NB4 (cell line): ENCODE data around the gene FPR3.

Experiments
- DNase-seq: peaks from one replicate; pipeline ENCODE4 v3.0.0; 2010; ENCODE audit warnings: low read depth
- H3K4me3 ChIP-seq: one replicate; pipeline ENCODE4 v1.5.1; 2011; ENCODE audit warnings: mild to moderate bottlenecking, low read depth, low read length, moderate library complexity
- MYC ChIP-seq: IDR thresholded peaks from 2 replicates; pipeline ENCODE4 v1.6.1; 2011; ENCODE audit warnings: low read depth, low read length
- POLR2A ChIP-seq: IDR thresholded peaks from 2 replicates; pipeline ENCODE4 v1.6.1; 2011; ENCODE audit warnings: mild to moderate bottlenecking; ENCODE audit not compliant: insufficient read length; ENCODE audit errors: extremely low read depth
- TF ChIP-seq, protein P1 (sequence below): IDR thresholded peaks from 2 replicates; pipeline ENCODE4 v1.6.1; 2011; ENCODE audit warnings: low read depth, low read length
- TF ChIP-seq, protein P2 (sequence below): IDR thresholded peaks from one replicate; pipeline ENCODE4 v1.5.1; 2012; ENCODE audit warnings: low read depth, low read length

The FPR3 gene

DNA sequence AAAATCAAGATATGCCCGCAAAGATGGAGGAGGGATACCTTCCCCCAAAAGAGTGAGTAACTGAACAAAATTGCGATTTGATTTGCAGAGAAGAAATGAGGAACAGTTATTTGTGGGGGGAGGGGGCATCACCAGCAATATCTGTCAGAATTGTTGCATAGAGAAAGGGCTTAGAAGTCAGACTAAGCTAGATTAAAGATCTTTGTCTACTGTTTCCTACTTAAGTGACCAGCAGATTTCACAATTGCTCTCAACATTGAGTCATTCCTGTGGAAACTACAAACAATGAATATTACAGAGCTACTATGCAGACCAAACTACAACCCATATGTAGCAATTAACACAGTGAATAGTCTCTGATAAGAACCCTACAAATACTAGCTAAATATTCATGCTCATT, 27.4 kb downstream of the FPR3 start:
- DNase-seq = peak; percentile 95
- TF ChIP-seq MYC (no peak), POLR2A (no peak)
- TF ChIP-seq, protein P1, sequence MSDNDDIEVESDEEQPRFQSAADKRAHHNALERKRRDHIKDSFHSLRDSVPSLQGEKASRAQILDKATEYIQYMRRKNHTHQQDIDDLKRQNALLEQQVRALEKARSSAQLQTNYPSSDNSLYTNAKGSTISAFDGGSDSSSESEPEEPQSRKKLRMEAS = no peak
- TF ChIP-seq, protein P2, sequence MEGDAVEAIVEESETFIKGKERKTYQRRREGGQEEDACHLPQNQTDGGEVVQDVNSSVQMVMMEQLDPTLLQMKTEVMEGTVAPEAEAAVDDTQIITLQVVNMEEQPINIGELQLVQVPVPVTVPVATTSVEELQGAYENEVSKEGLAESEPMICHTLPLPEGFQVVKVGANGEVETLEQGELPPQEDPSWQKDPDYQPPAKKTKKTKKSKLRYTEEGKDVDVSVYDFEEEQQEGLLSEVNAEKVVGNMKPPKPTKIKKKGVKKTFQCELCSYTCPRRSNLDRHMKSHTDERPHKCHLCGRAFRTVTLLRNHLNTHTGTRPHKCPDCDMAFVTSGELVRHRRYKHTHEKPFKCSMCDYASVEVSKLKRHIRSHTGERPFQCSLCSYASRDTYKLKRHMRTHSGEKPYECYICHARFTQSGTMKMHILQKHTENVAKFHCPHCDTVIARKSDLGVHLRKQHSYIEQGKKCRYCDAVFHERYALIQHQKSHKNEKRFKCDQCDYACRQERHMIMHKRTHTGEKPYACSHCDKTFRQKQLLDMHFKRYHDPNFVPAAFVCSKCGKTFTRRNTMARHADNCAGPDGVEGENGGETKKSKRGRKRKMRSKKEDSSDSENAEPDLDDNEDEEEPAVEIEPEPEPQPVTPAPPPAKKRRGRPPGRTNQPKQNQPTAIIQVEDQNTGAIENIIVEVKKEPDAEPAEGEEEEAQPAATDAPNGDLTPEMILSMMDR = no peak

DNA sequence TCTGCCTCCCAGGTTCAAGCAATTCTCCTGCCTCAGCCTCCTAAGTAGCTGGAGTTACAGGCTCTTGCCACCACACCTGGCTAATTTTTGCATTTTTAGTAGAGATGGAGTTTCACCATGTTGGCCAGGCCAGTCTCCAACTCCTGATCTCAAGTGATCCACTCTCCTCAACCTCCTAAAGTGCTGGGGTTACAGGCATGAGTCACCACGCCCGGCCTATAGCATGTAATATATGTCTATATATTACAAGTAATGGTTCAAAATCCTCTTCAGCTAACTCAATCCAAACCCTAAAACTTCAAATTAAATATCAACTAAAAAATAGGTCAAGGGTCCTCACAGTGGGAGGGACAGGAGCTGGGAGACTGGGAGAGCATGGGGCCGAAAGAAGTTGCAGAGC, 28.0 kb downstream of the FPR3 start:
- H3K4me3 ChIP-seq = no peak overlapping the region
- DNase-seq = peak; percentile 44
- TF ChIP-seq, protein P2 = no peak
- no peak for TF ChIP-seq MYC

More for the DNA sequence above, 27.4 kb downstream of the FPR3 start:
- H3K4me3 ChIP-seq = no peak overlapping the region

DNA sequence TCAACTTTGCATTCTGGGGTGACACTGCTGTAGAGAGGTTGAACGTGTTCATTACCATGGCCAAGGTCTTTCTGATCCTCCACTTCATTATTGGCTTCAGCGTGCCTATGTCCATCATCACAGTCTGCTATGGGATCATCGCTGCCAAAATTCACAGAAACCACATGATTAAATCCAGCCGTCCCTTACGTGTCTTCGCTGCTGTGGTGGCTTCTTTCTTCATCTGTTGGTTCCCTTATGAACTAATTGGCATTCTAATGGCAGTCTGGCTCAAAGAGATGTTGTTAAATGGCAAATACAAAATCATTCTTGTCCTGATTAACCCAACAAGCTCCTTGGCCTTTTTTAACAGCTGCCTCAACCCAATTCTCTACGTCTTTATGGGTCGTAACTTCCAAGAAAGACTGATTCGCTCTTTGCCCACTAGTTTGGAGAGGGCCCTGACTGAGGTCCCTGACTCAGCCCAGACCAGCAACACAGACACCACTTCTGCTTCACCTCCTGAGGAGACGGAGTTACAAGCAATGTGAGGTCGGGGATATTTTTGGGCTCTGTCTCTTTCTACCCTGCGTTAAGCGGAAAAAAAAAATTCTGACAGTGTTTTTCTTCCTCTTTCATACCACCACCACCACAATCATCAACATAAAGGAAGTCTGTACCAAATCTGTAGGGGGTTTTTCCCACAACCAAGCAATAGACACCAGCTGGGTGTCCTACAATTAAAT, 29.5 kb downstream of the FPR3 start:
- H3K4me3 ChIP-seq = no peak overlapping the region
- DNase-seq = peak; percentile 91
- TF ChIP-seq, protein P1 = no peak
- TF ChIP-seq, protein P2 = no peak
- TF ChIP-seq MYC = no peak
- TF ChIP-seq POLR2A = no peak

DNA sequence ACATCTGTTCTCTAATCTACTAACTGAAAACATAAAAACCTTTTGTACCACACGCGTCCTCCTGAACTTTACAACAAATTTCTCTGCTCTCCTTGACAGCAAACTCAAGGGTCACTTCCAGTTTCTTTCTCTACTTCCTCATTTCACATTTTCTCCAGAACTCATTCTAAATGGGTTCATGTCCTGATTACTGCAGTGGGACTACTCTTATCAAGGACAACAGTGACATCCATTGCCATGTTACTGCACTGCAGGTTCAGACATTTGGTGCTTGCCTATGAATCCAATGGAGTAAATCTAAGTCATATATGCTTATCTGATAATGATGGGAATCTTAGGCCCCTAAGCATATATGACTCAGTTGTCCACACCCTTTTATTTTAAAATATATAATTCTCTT, 35.3 kb downstream of the FPR3 start:
- no peak for TF ChIP-seq POLR2A
- TF ChIP-seq MYC = no peak
- TF ChIP-seq, protein P1 = no peak
- TF ChIP-seq, protein P2 = peak; percentile 63
- peak; percentile 85 for DNase-seq

DNA sequence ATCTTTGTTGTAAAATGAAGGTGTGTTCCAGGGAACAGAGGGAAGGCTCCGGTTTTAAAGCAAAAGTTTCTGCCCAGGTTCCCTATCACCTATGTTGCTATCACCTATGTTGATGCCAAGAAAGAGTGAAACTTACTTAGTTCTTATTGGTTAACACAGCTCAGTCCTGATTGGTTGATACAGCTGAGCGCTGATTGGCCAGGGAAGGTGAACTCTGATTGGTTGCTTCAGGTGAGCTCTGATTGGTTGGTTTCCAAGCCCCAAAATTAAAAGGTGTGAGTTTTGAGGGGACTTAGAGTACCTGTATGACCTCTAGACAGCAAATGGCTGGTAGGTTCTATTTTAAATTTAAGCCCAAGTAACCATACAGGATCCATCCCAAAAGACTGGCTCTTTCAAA, 42.2 kb downstream of the FPR3 start:
- TF ChIP-seq MYC (no peak), POLR2A (no peak)
- TF ChIP-seq, protein P1 = no peak
- TF ChIP-seq, protein P2 = no peak
- no peak for DNase-seq
- H3K4me3 ChIP-seq = no peak overlapping the region

More for the DNA sequence above, 35.3 kb downstream of the FPR3 start:
- H3K4me3 ChIP-seq = no peak overlapping the region
